HepG2 (cell line): Measurements from ENCODE around the gene CSNK2A2. TPM values are rescaled to one million over a fixed set of nuclear protein-coding genes. Genes with fewer than 3 reads are reported as not detected.

Source experiments
- BRD4 ChIP-seq: sonication (generic); formaldehyde crosslinking; IDR thresholded peaks from 2 replicates; pipeline ENCODE4 v1.4.0; 2020; ENCODE audit warnings: missing genetic modification reagents
- DDIT3 ChIP-seq: sonication (generic); formaldehyde crosslinking; IDR thresholded peaks from 2 replicates; pipeline ENCODE4 v1.4.0; 2020; ENCODE audit warnings: mild to moderate bottlenecking, missing genetic modification reagents
- ELK4 ChIP-seq: sonication (generic); formaldehyde crosslinking; IDR thresholded peaks from 2 replicates; pipeline ENCODE4 v1.9.0; 2021; ENCODE audit warnings: missing genetic modification reagents, borderline replicate concordance
- HNF4A ChIP-seq: sonication (generic); formaldehyde crosslinking; IDR thresholded peaks from 2 replicates; pipeline ENCODE4 v1.4.0; 2020; ENCODE audit warnings: missing genetic modification reagents
- HNRNPH1 ChIP-seq: fragments of 200-400 bp; formaldehyde crosslinking; optimal IDR thresholded peaks from 2 replicates; pipeline ENCODE3; 2017; ENCODE audit warnings: mild to moderate bottlenecking, low read depth, low read length
- HNRNPUL1 ChIP-seq: fragments of 200-400 bp; formaldehyde crosslinking; IDR thresholded peaks from 2 replicates; pipeline ENCODE4 v1.6.1; 2017; ENCODE audit warnings: low read depth, mild to moderate bottlenecking, low read length, moderate library complexity
- IRF2 ChIP-seq: IDR thresholded peaks from 2 replicates; pipeline ENCODE4 v1.6.1; 2018; ENCODE audit warnings: missing genetic modification reagents, missing compliant biosample characterization
- KAT2B ChIP-seq: fragments of 150-350 bp; IDR thresholded peaks from 2 replicates; pipeline ENCODE4 v1.6.1; 2014; ENCODE audit warnings: low read depth, low read length, borderline replicate concordance
- KDM4B ChIP-seq: sonication (generic); formaldehyde crosslinking; IDR thresholded peaks from 2 replicates; pipeline ENCODE4 v1.4.0; 2020; ENCODE audit warnings: missing genetic modification reagents
- NRL ChIP-seq: sonication (generic); formaldehyde crosslinking; IDR thresholded peaks from 2 replicates; pipeline ENCODE4 v1.5.0; 2020; ENCODE audit warnings: missing genetic modification reagents, mild to moderate bottlenecking, moderate library complexity, borderline replicate concordance
- PAX8 ChIP-seq: sonication (generic); formaldehyde crosslinking; IDR thresholded peaks from 2 replicates; pipeline ENCODE4 v1.8.0; 2022; ENCODE audit warnings: mild to moderate bottlenecking, missing genetic modification reagents, borderline replicate concordance
- PRMT3 ChIP-seq: sonication (generic); formaldehyde crosslinking; IDR thresholded peaks from 2 replicates; pipeline ENCODE4 v1.8.1; 2022; ENCODE audit warnings: low read depth, mild to moderate bottlenecking, moderate library complexity, missing genetic modification reagents, borderline replicate concordance
- RARA ChIP-seq: IDR thresholded peaks from 2 replicates; pipeline ENCODE4 v1.6.1; 2016; ENCODE audit warnings: missing genetic modification reagents, missing compliant biosample characterization
- RBM39 ChIP-seq: fragments of 200-400 bp; formaldehyde crosslinking; IDR thresholded peaks from one replicate; pipeline ENCODE4 v1.6.1; 2018; ENCODE audit warnings: antibody characterized with exemption, mild to moderate bottlenecking, low read depth, low read length; ENCODE audit not compliant: poor library complexity, severe bottlenecking
- SATB2 ChIP-seq: sonication (generic); formaldehyde crosslinking; IDR thresholded peaks from 2 replicates; pipeline ENCODE4 v1.5.0; 2020; ENCODE audit warnings: missing genetic modification reagents
- SRY ChIP-seq: sonication (generic); formaldehyde crosslinking; IDR thresholded peaks from 2 replicates; pipeline ENCODE4 v1.8.0; 2022; ENCODE audit warnings: mild to moderate bottlenecking, missing genetic modification reagents
- TIGD3 ChIP-seq: sonication (generic); formaldehyde crosslinking; IDR thresholded peaks from 2 replicates; pipeline ENCODE4 v1.5.1; 2020; ENCODE audit warnings: mild to moderate bottlenecking, missing genetic modification reagents, borderline replicate concordance
- ZFP37 ChIP-seq: sonication (generic); formaldehyde crosslinking; IDR thresholded peaks from 2 replicates; pipeline ENCODE4 v1.4.0; 2020; ENCODE audit warnings: missing genetic modification reagents, borderline replicate concordance
- ZMAT3 ChIP-seq: sonication (generic); formaldehyde crosslinking; conservative IDR thresholded peaks from 2 replicates; pipeline ENCODE4 v1.7.0; 2021; ENCODE audit warnings: missing genetic modification reagents
- ZNF180 ChIP-seq: sonication (generic); formaldehyde crosslinking; IDR thresholded peaks from 2 replicates; pipeline ENCODE4 v1.4.0; 2020; ENCODE audit warnings: low read depth, missing genetic modification reagents, borderline replicate concordance
- ZNF234 ChIP-seq: sonication (generic); formaldehyde crosslinking; conservative IDR thresholded peaks from 2 replicates; pipeline ENCODE4 v1.5.1; 2020; ENCODE audit warnings: mild to moderate bottlenecking, missing genetic modification reagents
- ZNF382 ChIP-seq: sonication (generic); formaldehyde crosslinking; IDR thresholded peaks from 2 replicates; pipeline ENCODE4 v1.5.0; 2020; ENCODE audit warnings: missing genetic modification reagents, mild to moderate bottlenecking, borderline replicate concordance
- ZNF605 ChIP-seq: sonication (generic); formaldehyde crosslinking; IDR thresholded peaks from 2 replicates; pipeline ENCODE4 v1.8.0; 2022; ENCODE audit warnings: mild to moderate bottlenecking, missing genetic modification reagents
- ZSCAN20 ChIP-seq: sonication (generic); formaldehyde crosslinking; IDR thresholded peaks from 2 replicates; pipeline ENCODE4 v1.4.0; 2020; ENCODE audit warnings: missing genetic modification reagents, mild to moderate bottlenecking, borderline replicate concordance
- ZSCAN29 ChIP-seq: sonication (generic); formaldehyde crosslinking; conservative IDR thresholded peaks from 2 replicates; pipeline ENCODE4 v1.4.0; 2020; ENCODE audit warnings: mild to moderate bottlenecking, missing genetic modification reagents
- ZXDC ChIP-seq: sonication (generic); formaldehyde crosslinking; IDR thresholded peaks from 2 replicates; pipeline ENCODE4 v1.5.0; 2020; ENCODE audit warnings: mild to moderate bottlenecking, missing genetic modification reagents
- polyA plus RNA-seq, 8 experiments: library from polyadenylated mRNA; depleted of rRNA in 3 of 8; stranded (reverse) in 7 of 8; unstranded in 1 of 8; fragments of >200 nt; fragmentation: Illumina TruSeq in 4 of 8; extraction: Trizol in 4 of 8; gene quantifications; 2 replicates each; pipeline versions ENCODE4 v1.2.1 to v1.2.3, GENCODE V29; 2011 to 2016; ENCODE audit warnings: low read depth in 4 of 8, missing spikeins in 1 of 8, mixed read lengths in 1 of 8; ENCODE audit not compliant: insufficient read depth in 1 of 8
- total RNA-seq, 5 experiments: library from RNA; depleted of rRNA; stranded (reverse); fragments of >200 nt; fragmentation: Illumina TruSeq; extraction: Trizol; gene quantifications; 2 replicates each; pipeline ENCODE4 v1.2.3, GENCODE V29; 2016; ENCODE audit warnings: low read depth in 1 of 5

CSNK2A2 gene
- total and polyA plus RNA-seq, 2 of the 13 experiments (the other 11 are each of a cell fraction or from before 2014, with no cell fraction given): 46.4 to 56.9 TPM

- TF ChIP-seq PAX8 (CRISPR knock-in tag) (no peak), HNF4A (CRISPR knock-in tag) (peak; percentile 87), SATB2 (no peak), PRMT3 (CRISPR knock-in tag) (no peak), NRL (CRISPR knock-in tag) (no peak), BRD4 (CRISPR knock-in tag) (no peak), KDM4B (no peak), RARA (CRISPR knock-in tag) (peak; percentile 44; the same call in 1 of the 2 replicates), ZXDC (CRISPR knock-in tag) (no peak), ZSCAN20 (no peak), ZSCAN29 (CRISPR knock-in tag) (no peak), IRF2 (CRISPR knock-in tag) (no peak), DDIT3 (peak; percentile 74; the same call in 1 of the 2 replicates), RBM39 (no peak), TIGD3 (no peak), ZNF180 (CRISPR knock-in tag) (no peak), ELK4 (no peak), ZNF382 (no peak), ZFP37 (CRISPR knock-in tag) (no peak), ZNF605 (0 out of 2 replicates have a peak, but pooled peaks have one; percentile 40), HNRNPUL1 (no peak), SRY (no peak), KAT2B (peak; percentile 81), HNRNPH1 (no peak), ZNF234 (CRISPR knock-in tag) (no peak), ZMAT3 (no peak)
These were observed 24.8 kb upstream of the CSNK2A2 start (continued) for GRCh38 chr16:58222532-58223316.
